Caco-2 (cell line): ENCODE data around the gene GP1BA. TPM values are rescaled to one million over a fixed set of nuclear protein-coding genes. Genes with fewer than 3 reads are reported as not detected.
"Not testable (repeated sequence)": the region's sequence is repeated elsewhere in the genome, so short reads cannot be mapped to it uniquely, and the experiment has no call there.

ENCODE experiments used
- BruUV-seq: library from RNA; stranded (reverse); fragments of 400-500 nt; replicated peaks from 2 replicates; lab custom pipeline; 2021; lab: Mats Ljungman, UMichigan
- CTCF ChIA-PET: fragments of 300-600 bp; sonication (Branson Sonifier 250); formaldehyde crosslinking; loops from one replicate; lab custom pipeline; 2022; ENCODE audit warnings: antibody characterized with exemption; lab: Charles Lee
- POLR2A ChIA-PET: fragments of 300-600 bp; sonication (Branson Sonifier 250); formaldehyde crosslinking; loops from one replicate; lab custom pipeline; 2022; ENCODE audit warnings: antibody characterized with exemption; lab: Charles Lee
- DNase-seq, 2 experiments: peaks; one replicate each; pipeline versions ENCODE4 v3.0.0 to v3.0.0-alpha.2; 2020 to 2022
- H3K27me3 ChIP-seq: replicated peaks from 2 replicates; pipeline ENCODE4 v1.6.0; 2011; ENCODE audit warnings: low read length; ENCODE audit not compliant: control insufficient read depth, insufficient read depth
- H3K36me3 ChIP-seq: 2 replicates; pipeline ENCODE4 v1.5.1; 2011; ENCODE audit warnings: low read length; ENCODE audit not compliant: control insufficient read depth, insufficient read depth
- H3K4me1 ChIP-seq: fragments of 250-450 bp; sonication (Bioruptor Pico); 2 replicates; pipeline ENCODE4 v1.5.1; 2020; ENCODE audit warnings: mild to moderate bottlenecking
- H3K4me3 ChIP-seq: 2 replicates; pipeline ENCODE4 v1.5.1; 2011; ENCODE audit warnings: low read depth, mild to moderate bottlenecking, control low read depth, low read length
- H3K9me3 ChIP-seq: fragments of 250-450 bp; sonication (Bioruptor Pico); 2 replicates; pipeline ENCODE4 v1.5.1; 2020; ENCODE audit warnings: mild to moderate bottlenecking, moderate library complexity
- H3K27ac Mint-ChIP-seq: one replicate; pipeline ENCODE4 v1.8.0; 2022; ENCODE audit warnings: mixed read lengths; ENCODE audit not compliant: unreplicated experiment
- H3K27me3 Mint-ChIP-seq: one replicate; pipeline ENCODE4 v1.8.0; 2022; ENCODE audit warnings: mixed read lengths; ENCODE audit not compliant: insufficient read depth, unreplicated experiment
- H3K36me3 Mint-ChIP-seq: one replicate; pipeline ENCODE4 v1.8.0; 2022; ENCODE audit warnings: mild to moderate bottlenecking, mixed read lengths; ENCODE audit not compliant: insufficient read depth, unreplicated experiment
- H3K4me1 Mint-ChIP-seq: one replicate; pipeline ENCODE4 v1.8.0; 2022; ENCODE audit warnings: low read depth, mixed read lengths; ENCODE audit not compliant: unreplicated experiment
- H3K4me3 Mint-ChIP-seq: one replicate; pipeline ENCODE4 v1.8.0; 2022; ENCODE audit warnings: mild to moderate bottlenecking, moderate library complexity, mixed read lengths; ENCODE audit not compliant: unreplicated experiment
- H3K9me3 Mint-ChIP-seq: one replicate; pipeline ENCODE4 v1.8.0; 2022; ENCODE audit warnings: mixed read lengths; ENCODE audit not compliant: unreplicated experiment
- intact Hi-C: fragments of 100-400 bp; cut with micrococcal nuclease; formaldehyde crosslinking; loops from one replicate; pipeline ENCODE4 v1.10.0; 2022; ENCODE audit not compliant: unreplicated experiment
- total RNA-seq: library from RNA; stranded (reverse); gene quantifications from 2 replicates; pipeline ENCODE4 v1.2.3, GENCODE V29; 2022
- TF ChIP-seq, protein P1 (sequence below), 2 experiments: fragments of 200-600 bp in 1 of 2; IDR thresholded peaks; 1 replicate in 1 of 2; 2 replicates in 1 of 2; pipeline versions ENCODE4 v1.5.1 to v1.8.0; 2011 to 2022; ENCODE audit warnings: antibody characterized with exemption in 1 of 2, control low read depth in 1 of 2, inconsistent platforms in 1 of 2, low read depth in 1 of 2, low read length in 1 of 2, mild to moderate bottlenecking in 1 of 2, moderate library complexity in 1 of 2; ENCODE audit not compliant: insufficient read depth in 1 of 2, severe bottlenecking in 1 of 2, unreplicated experiment in 1 of 2

The GP1BA gene
- total RNA-seq, 1 experiment from 2014 or later = not detected

DNA sequence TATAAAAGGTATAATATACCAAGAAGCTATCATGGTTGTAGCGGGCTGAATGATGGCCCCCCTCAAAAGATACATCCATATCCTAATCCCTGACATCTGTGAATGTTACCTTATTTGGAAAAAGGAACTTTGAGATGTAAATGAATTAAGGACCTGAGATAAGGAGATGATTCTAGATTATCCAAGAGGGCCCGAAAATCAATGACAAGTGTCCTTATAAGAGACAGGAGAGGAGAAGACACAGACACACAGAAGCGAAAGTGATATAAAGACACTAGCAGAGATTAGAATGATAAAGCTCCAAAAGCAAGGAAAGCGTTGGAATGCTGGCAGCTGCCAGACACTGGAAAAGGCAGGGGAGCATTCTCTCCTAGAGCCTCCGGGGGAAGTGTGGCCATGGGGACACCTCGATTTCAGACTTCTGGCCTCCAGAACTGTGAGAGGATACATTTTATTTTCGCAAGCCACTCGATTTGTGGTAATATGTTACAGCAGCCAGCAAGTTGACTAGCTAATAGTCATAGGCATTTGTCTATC, 12.5 kb upstream of the GP1BA start:
- TF ChIP-seq, protein P1, sequence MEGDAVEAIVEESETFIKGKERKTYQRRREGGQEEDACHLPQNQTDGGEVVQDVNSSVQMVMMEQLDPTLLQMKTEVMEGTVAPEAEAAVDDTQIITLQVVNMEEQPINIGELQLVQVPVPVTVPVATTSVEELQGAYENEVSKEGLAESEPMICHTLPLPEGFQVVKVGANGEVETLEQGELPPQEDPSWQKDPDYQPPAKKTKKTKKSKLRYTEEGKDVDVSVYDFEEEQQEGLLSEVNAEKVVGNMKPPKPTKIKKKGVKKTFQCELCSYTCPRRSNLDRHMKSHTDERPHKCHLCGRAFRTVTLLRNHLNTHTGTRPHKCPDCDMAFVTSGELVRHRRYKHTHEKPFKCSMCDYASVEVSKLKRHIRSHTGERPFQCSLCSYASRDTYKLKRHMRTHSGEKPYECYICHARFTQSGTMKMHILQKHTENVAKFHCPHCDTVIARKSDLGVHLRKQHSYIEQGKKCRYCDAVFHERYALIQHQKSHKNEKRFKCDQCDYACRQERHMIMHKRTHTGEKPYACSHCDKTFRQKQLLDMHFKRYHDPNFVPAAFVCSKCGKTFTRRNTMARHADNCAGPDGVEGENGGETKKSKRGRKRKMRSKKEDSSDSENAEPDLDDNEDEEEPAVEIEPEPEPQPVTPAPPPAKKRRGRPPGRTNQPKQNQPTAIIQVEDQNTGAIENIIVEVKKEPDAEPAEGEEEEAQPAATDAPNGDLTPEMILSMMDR (IDR thresholded peaks at IDR 0.05; ENCODE audit: insufficient read depth in 1 of 2, low read depth in 1 of 2, low read length in 1 of 2, severe bottlenecking in 1 of 2, unreplicated experiment in 1 of 2) = no peak
- no TSS peak for BruUV-seq
- Mint-ChIP-seq H3K4me3 (no peak overlapping the region), H3K9me3 (no peaks in the 10 kb centered on the region), H3K4me1 (no peaks in the 10 kb centered on the region), H3K27me3 (no peaks in the 10 kb centered on the region), H3K36me3 (no peaks in the 10 kb centered on the region), H3K27ac (no peak overlapping the region)
- Histone ChIP-seq H3K4me1 (no peaks in the 10 kb centered on the region), H3K4me3 (no peak overlapping the region), H3K27me3 (no peaks in the 10 kb centered on the region), H3K36me3 (no peaks in the 10 kb centered on the region), H3K9me3 (no peaks in the 10 kb centered on the region)
- ChIA-PET POLR2A (no interaction called here), CTCF (no interaction called here)
- no peak for DNase-seq
- intact Hi-C loops = no loop called here

DNA sequence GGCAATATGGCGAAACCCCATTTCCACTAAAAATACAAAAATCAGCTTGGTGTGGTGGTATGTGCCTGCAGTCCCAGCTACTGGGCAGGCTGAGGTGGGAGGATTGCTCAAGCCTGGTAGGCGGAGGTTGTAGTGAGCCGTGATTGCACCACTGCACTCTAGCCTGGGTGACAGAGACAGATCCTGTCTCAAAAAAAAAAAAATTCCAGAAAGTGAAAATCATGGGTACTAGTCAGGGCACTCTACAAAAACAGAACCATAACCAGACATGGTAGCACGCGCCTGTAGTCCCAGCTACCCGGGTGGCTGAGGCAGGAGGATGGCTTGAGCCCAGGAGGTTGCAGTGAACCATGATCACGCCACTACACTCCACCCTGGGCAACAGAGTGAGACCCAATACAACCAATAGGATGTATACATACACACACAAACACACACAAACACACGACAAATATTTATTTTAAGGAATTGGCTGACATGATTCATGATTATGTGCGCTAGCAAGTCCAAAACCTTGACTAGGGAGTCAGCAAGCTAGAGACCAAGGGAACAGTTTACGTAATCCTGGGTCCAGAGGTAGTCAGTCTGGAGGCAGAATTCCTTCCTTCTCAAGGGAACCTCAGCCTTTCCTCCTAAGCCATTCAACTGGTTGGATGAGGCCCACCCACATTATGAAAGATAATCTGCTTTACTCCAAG, 11.6 kb upstream of the GP1BA start:
- intact Hi-C loops = no loop called here
- TF ChIP-seq, protein P1 (IDR thresholded peaks at IDR 0.05; ENCODE audit: insufficient read depth in 1 of 2, low read depth in 1 of 2, low read length in 1 of 2, severe bottlenecking in 1 of 2, unreplicated experiment in 1 of 2) = no peak
- Histone ChIP-seq H3K4me3 (no peak overlapping the region), H3K36me3 (no peaks in the 10 kb centered on the region), H3K4me1 (no peaks in the 10 kb centered on the region), H3K9me3 (no peaks in the 10 kb centered on the region), H3K27me3 (no peaks in the 10 kb centered on the region)
- no peaks in the 10 kb centered on the region for H3K9me3 Mint-ChIP-seq
- no peaks in the 10 kb centered on the region for H3K27me3 Mint-ChIP-seq
- no peaks in the 10 kb centered on the region for H3K36me3 Mint-ChIP-seq
- no TSS peak for BruUV-seq
- CTCF ChIA-PET = no interaction called here
- no peak overlapping the region for H3K27ac Mint-ChIP-seq
- H3K4me3 Mint-ChIP-seq = no peak overlapping the region
- POLR2A ChIA-PET = no interaction called here
- no peaks in the 10 kb centered on the region for H3K4me1 Mint-ChIP-seq
- peak in 1 of 2 experiments; percentile 25 for DNase-seq

DNA sequence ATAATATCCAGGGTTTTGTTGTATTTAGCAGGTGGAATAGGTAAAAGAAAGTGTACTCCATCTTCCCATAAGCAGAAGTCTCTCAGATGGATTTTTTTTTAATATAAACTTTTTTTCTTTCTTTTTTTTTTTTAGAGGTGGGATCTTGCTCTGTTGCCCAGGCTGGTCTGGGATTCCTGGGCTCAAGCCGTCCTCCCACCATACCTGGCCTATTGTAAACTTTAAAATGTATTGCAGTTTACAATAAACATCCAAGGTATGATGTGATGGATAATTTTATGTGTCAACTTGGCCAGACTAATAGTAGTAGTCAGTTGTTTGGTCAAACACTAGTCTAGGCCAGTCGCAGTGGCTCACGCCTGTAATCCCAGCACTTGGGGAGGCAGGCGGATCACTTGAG, 10.8 kb upstream of the GP1BA start:
- Histone ChIP-seq H3K9me3 (no peaks in the 10 kb centered on the region), H3K27me3 (no peaks in the 10 kb centered on the region), H3K4me3 (no peak overlapping the region), H3K36me3 (no peaks in the 10 kb centered on the region), H3K4me1 (no peaks in the 10 kb centered on the region)
- no peak for DNase-seq
- no peak overlapping the region for H3K27ac Mint-ChIP-seq
- no peaks in the 10 kb centered on the region for H3K27me3 Mint-ChIP-seq
- H3K36me3 Mint-ChIP-seq = no peaks in the 10 kb centered on the region
- TF ChIP-seq, protein P1 (IDR thresholded peaks at IDR 0.05; ENCODE audit: insufficient read depth in 1 of 2, low read depth in 1 of 2, low read length in 1 of 2, severe bottlenecking in 1 of 2, unreplicated experiment in 1 of 2) = no peak
- no peaks in the 10 kb centered on the region for H3K4me1 Mint-ChIP-seq
- intact Hi-C loops = no loop called here
- BruUV-seq = no TSS peak
- no peaks in the 10 kb centered on the region for H3K9me3 Mint-ChIP-seq
- no peak overlapping the region for H3K4me3 Mint-ChIP-seq
- CTCF ChIA-PET = no interaction called here
- POLR2A ChIA-PET = no interaction called here

DNA sequence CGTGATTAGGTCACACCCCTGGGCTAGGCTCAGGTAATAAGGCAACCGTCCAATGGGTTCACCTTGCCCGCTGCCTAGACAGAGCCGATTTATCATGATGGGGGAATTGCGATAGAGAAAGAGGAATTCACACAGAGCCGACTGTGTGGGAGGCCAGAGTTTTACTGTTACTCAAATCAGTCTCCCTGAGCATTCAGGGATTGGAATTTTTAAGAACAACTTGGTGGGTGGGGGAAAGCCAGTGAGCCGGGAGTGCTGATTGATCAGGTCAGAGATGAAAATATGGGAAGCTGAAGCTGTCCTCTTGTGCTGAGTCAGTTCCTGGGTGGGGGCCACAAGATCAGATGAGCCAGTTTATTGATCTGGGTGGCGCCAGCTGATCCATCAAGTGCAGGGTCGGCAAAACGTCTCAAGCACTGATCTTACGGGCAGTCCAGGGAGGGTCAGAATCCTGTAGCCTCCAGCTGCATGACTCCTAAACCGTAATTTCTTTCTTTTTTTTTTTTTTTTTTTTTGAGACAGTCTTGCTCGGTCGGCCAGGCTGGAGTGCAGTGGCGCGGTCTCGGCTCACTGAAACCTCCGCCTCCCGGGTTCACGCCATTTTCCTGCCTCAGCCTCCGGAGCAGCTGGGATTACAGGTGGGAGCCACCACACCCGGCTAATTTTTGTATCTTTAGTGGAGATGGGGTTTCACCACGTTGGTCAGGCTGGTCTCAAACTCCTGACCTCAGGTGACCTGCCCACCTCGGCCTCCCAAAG, 5.3 kb upstream of the GP1BA start:
- H3K27me3 Mint-ChIP-seq, BruUV-seq, H3K36me3 Mint-ChIP-seq, H3K36me3 ChIP-seq, H3K27me3 ChIP-seq, H3K4me3 ChIP-seq, DNase-seq, H3K4me3 Mint-ChIP-seq, H3K4me1 Mint-ChIP-seq, intact Hi-C loops, H3K27ac Mint-ChIP-seq, H3K4me1 ChIP-seq, H3K9me3 Mint-ChIP-seq, H3K9me3 ChIP-seq, CTCF ChIA-PET: not testable (repeated sequence)
- POLR2A ChIA-PET = interaction anchor here (1.2 kb wide), 1 partner anchor 14 kb away, joined by 9 read pairs; the partner anchor contains the start of genes RNF167 and SLC25A11
